Anterior cingulate cortex (tissue), 58 donors: ENCODE measurements around the gene VTCN1.
"Not testable (repeated sequence)": the region's sequence is repeated elsewhere in the genome, so short reads cannot be mapped to it uniquely, and the experiment has no call there.

Experiments
- DNase-seq, 58 donors: peaks; one replicate each; lab custom pipeline; 2025; lab: John Stamatoyannopoulos, UW

The VTCN1 gene

GRCh38 chr1:117169871-117170596 lies 40.7 kb downstream of the VTCN1 start:
- no peak for DNase-seq

DNA sequence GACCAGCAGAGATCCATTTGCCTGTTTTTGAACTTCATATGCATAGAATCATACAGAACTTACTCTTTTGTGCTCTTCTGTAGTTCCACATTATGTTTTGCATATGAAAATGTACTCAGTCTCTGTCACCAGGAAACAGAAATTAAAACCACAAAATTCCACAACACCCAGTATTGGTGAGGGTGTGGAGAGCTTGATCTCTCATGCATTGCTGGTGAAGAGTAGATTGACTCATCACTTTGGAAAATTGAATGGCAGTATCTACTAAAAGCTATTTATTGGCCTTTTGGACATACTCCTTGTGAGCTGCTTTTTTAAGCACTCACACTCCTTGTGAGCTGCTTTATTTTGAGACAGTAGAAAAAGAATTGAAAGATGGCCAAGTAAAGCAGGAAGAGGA lies 43.3 kb downstream of the VTCN1 start:
- no peak for DNase-seq

- DNase-seq: no peak
These were observed 44.7 kb downstream of the VTCN1 start for GRCh38 chr1:117166076-117166475.

DNA sequence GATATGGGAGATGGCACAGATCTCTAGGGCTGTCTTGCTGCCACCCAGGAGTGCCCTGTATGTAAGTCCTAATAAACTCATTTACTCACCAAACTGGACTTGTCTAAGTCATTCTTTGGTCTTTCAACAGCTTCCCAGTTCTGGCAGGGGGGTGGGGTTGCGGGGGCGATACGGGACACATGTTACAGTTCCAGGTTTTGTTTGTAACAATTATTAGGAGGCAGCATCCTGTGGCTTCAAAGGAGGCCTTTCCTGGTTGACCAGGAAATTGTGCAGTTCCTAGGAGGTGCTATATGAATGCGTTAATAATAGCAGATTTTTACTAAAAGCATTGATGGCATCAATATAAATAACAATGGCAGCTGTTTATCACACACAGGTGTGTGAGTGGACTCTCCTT lies 46.5 kb downstream of the VTCN1 start:
- no peak for DNase-seq

- DNase-seq: no peak
These were observed 47.9 kb downstream of the VTCN1 start for GRCh38 chr1:117162816-117163215.

DNA sequence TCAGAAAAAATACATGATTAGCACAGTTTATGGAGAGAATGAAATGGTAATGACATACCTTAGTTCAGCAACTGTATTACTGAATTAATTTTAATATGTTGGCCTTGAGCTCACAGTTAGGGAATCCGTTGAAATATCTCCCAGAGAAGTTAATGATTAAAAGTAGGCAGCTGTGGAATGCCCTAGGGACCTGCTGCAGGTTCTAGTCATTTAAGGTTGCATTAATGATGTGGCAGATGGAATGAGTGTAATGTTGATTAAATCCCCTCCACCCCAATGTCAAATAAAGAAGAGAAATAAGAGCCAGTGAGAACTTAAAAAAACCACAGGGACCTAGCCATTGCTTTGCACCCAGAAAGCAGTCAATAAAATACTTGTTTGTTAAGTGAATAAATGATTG lies 48.8 kb downstream of the VTCN1 start:
- no peak for DNase-seq

GRCh38 chr1:117151305-117151704 lies 59.4 kb downstream of the VTCN1 start:
- DNase-seq: not testable (repeated sequence)

- DNase-seq: no peak
These were observed 60.4 kb downstream of the VTCN1 start for GRCh38 chr1:117150316-117150715.

GRCh38 chr1:117147856-117148588 lies 62.7 kb downstream of the VTCN1 start:
- no peak for DNase-seq

- no peak for DNase-seq
These were observed 63.3 kb downstream of the VTCN1 start for GRCh38 chr1:117147341-117147831.

DNA sequence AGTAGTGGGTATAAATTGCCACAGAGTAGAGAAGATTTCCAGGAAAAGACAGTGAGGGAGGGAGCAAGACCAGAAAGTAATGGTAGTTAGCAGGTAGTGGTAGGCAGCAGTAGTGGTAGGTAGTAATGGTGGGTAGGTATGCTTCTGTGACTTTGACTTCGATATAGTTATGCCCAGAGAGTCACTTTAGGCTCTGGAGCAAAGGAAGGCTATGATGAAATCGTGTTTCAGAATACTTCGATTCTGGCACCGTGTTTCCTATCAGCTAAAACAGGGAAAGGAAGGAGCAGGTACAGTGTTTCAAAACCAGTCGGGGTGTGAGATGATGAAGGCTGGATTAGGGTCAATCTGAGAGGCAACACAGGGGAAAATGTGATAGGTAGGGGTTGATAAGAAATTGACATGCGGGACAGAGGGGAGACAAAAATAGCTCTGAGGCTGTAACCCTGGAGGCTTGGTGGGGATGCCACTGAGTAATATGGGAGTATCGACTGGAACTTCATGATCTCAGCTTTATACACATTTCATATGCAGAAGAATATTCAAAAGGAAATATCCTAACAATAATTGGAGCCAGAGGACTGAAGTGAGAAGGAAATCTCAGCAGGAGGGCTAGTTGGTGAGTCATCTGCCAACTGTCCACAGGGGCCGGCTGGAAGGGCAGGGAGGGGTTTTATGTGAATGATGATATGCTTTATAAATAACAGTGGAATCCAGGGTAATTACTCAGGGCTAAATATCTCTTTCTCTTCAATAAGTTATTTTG lies 64.0 kb downstream of the VTCN1 start:
- DNase-seq: peak in 1 of 58 donors; percentile 1

DNA sequence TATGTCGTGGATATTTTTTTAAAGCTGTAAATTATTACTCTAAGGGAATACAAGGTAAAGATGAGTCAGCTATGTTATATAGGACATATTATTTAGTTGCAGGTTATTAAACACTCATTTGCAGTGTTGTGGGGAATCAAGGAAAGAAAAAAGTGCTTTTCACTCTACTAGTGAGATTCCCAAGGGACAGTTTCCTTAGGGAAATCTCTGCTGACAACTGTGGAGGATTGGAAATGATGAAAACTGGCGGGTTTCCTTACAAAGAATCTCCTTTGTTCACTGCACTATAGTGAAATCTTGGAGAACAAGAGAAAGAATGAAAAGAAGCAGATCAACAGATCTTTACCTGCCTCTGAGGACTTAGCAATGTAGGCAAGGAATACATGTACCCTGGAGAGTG lies 64.7 kb downstream of the VTCN1 start:
- no peak for DNase-seq

DNA sequence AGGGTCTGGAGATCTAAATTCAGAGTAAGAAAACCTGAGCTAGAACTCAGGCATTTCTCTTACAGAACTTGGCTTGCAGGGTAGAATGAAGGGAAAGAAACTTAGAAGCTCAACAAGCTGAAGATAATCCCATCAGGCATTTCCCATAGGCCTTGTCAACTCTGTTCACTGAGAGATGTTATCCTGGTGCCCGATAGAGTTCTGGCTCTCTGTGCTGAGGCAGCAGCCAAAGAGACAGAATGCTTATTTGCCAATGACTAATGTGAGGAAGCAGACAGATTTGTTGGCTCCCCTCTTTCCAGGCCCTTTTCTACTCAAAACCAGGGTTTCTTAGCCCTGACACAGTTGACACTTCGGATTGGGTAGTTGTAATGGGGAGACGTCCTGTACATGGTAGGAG lies 66.9 kb downstream of the VTCN1 start:
- DNase-seq: no peak

GRCh38 chr1:117143172-117143571 lies 67.6 kb downstream of the VTCN1 start:
- DNase-seq: no peak

DNA sequence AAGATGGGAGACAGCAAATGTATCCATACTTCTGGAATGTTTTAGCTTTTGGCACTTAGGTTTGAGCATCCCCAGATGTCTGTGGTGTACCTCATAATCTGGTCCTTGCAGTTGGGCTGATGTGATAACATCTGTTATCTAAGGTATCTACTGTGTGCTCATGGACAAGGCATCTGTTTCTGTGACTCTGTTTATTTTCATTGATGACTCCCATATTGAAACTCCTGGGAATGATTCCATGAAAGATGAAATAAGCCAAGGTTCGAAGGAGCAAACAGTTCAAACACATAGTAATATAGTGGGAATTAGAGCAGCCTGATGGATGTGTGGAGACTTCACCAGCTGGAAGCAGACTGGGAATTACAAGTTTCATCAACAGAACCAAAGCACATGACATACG lies 68.5 kb downstream of the VTCN1 start:
- no peak for DNase-seq

GRCh38 chr1:117138561-117138960 lies 72.2 kb downstream of the VTCN1 start:
- no peak for DNase-seq

GRCh38 chr1:117138106-117138505 lies 72.6 kb downstream of the VTCN1 start:
- no peak for DNase-seq

DNA sequence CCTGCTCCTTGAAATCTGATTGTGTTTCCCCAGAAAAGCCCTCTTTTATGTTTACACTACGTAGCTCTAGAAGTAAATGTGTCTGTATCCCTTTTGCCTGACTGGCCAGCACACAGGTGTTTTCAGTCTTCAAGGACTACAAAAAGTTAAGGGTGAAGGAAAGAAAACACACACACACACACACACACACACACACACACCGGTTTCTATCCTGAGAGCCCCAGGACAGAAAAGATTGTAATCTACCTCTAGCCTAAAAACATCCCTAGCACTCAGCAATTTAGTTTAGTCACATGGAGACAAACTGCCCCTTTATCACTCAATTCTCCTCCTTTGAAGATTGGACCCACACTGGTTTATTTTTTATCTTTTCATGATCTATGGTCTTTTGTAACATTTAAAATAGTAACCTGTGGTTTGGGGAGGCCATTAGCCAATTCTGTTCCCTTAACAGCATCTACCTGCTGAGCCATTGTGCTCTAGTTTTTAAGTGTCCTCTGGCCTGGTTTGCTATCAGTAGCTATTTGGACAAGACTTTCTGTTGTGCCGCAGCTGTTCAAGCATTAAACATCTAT lies 73.4 kb downstream of the VTCN1 start:
- DNase-seq: no peak

DNA sequence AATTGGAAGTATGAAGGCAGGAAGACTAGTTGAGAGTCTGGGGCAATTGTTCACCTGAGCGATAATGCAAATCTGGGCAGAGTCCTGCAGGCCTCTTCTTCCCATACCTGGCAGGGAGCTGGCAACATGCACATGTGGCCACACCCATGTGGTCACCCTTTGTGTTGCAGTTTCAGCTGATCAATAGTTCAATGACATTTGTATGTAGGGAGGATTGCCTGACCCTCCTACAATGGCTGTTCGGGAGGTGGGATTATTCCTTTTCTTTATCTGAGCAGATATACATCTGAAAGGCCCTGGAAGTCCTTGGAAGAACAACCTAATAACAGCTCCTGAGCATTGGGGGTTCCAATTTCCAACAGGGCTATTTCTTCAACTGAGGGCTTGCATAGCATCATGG lies 74.0 kb downstream of the VTCN1 start:
- no peak for DNase-seq

DNA sequence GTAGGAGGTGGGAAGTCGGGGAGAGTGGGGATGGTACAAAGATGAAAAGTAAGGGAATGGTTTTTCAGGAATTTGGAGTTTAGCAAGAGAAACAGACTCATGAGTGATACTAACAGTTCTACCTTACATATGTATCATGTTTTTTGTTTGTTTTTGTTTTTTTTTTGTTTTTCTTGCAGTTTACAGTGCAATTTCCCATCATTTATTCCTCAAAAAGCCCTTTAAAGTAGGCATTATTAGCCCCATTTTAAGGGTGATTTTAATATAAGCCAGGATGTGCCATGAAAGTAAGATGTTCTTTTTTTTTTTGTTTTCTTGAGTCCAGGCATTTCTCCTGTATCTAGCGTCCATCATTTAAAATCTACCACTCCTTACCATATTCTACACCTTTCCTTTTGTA lies 75.4 kb downstream of the VTCN1 start:
- no peak for DNase-seq

DNA sequence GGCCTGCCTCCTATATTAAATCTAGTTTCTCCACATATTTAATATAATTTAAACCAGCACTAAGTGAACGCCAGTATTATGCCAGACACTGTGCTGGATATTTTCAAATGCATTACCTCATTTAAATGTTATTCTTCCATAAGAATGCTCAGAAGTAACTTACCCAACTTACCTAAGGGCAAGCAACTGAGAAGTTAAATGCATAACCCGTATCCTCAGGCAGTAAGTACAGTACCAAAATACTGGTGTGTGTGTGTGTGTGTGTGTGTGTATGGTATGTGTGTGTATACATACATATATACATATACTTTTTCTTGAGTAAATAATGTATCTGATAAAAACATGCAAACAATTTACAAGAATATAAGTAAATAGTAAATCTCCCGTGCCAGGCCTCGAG lies 80.2 kb downstream of the VTCN1 start:
- DNase-seq: no peak
